Measurements from ENCODE around the gene RPL37. TPM values are rescaled to one million over a fixed set of nuclear protein-coding genes. Genes with fewer than 3 reads are reported as not detected.

The RPL37 gene
- total and polyA plus RNA-seq, 11 donors, result 32.7 to 898 (median 613) TPM

- peaks cover 0 to 32% (median 27%) of the 10 kb centered on the region in 9 donors for H3K36me3 ChIP-seq
- intact Hi-C loops (cut with DNase I), result no loop called here
- no peaks in the 10 kb centered on the region for H3K9me3 ChIP-seq
- H3K27ac ChIP-seq, result no peak overlapping the region
- H3K4me3 ChIP-seq, result no peak overlapping the region
- no peak for TF ChIP-seq POLR2A (IDR thresholded peaks at IDR 0.05)
- no peak for TF ChIP-seq CTCF (IDR thresholded peaks at IDR 0.05)
- peaks cover 0 to 52% (median 16%) of the 10 kb centered on the region in 12 donors for H3K4me1 ChIP-seq
- no peaks in the 10 kb centered on the region for H3K27me3 ChIP-seq
- WGBS, 4 donors, result 89 to 95% (median 94%) methylated on average over 6 of the region's 6 CpGs
- DNase-seq, result no peak
- ATAC-seq, result no peak
Observed at GRCh38 chr5:40779561-40779960, 55.5 kb downstream of the RPL37 start.

GRCh38 chr5:40778133-40778532 is 56.9 kb downstream of the RPL37 start:
- DNase-seq, result no peak
- TF ChIP-seq CTCF (IDR thresholded peaks at IDR 0.05) (no peak), POLR2A (IDR thresholded peaks at IDR 0.05) (no peak)
- H3K4me1 ChIP-seq, result peaks cover 0 to 39% (median 15%) of the 10 kb centered on the region in 12 donors
- no peaks in the 10 kb centered on the region for H3K9me3 ChIP-seq
- H3K27ac ChIP-seq, result no peak overlapping the region
- H3K4me3 ChIP-seq, result no peak overlapping the region
- H3K36me3 ChIP-seq, result peaks cover 0 to 46% (median 40%) of the 10 kb centered on the region in 9 donors
- intact Hi-C loops (cut with DNase I), result no loop called here
- ATAC-seq, result no peak
- no peaks in the 10 kb centered on the region for H3K27me3 ChIP-seq
- 94 to 99% (median 96%) methylated on average over 1 of the region's 1 CpG for whole genome bisulfite sequencing, 4 donors

DNA sequence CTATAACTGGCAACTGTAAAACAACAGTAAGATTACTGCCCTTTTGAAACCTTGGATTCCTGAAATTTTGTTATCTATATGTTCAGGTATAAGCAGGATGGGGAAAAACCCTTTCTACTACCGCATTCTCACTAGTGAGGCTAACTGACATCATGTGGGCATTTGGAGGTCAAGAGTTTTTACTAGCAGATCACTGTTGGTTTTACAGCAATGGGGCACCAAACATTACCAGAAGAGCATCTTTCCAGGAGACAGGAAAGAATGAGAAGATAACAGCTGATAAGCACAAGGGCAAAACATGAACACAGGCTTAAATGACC is 58.4 kb downstream of the RPL37 start:
- H3K27me3 ChIP-seq, result no peaks in the 10 kb centered on the region

More for the DNA sequence above, 58.4 kb downstream of the RPL37 start:
- 88 to 100% (median 95%) methylated on average over 1 of the region's 1 CpG for WGBS, 4 donors
- H3K36me3 ChIP-seq, result peaks cover 0 to 61% (median 53%) of the 10 kb centered on the region in 9 donors
- DNase-seq (no peak), ATAC-seq (no peak)
- no peak for TF ChIP-seq CTCF (IDR thresholded peaks at IDR 0.05)
- TF ChIP-seq POLR2A (IDR thresholded peaks at IDR 0.05), result no peak
- intact Hi-C loops (cut with DNase I), result no loop called here
- H3K9me3 ChIP-seq, result no peaks in the 10 kb centered on the region
- H3K4me1 ChIP-seq, result peaks cover 0 to 26% (median 5%) of the 10 kb centered on the region in 12 donors
- H3K27ac ChIP-seq, result peak overlapping the region in 1 of 12 donors; percentile 23
- no peak overlapping the region for H3K4me3 ChIP-seq

Data from heart left ventricle (tissue), 16 donors.